ENCODE results near the gene FKBP7.
A peak's percentile ranks its signal among the peaks of the same experiment; 100 is the strongest.
"Not testable (repeated sequence)": the region's sequence is repeated elsewhere in the genome, so short reads cannot be mapped to it uniquely, and the experiment has no call there.

The FKBP7 gene

GRCh38 chr2:178448968-178449661, 29.3 kb downstream of the FKBP7 start:
- no peak for DNase-seq

GRCh38 chr2:178441426-178441825, 37.0 kb downstream of the FKBP7 start:
- no peak for DNase-seq

DNA sequence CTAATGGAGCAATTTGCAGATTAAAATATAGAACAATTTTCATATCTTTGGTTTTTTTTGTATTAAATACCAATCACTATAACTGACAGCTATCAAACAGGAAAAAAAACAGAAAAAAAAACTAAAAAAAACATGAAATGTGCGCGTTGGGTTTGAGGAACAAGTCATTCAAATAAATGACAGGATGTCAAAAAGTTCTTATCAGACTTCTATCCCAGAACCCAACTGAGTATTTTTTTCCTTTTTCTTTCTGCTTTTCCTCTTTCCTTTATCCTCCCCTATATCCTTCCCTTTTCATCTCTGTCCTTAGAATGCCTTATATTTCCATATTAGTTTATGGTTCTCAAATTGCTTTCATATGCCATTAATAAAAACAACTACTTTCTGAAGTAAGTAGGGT, 41.7 kb downstream of the FKBP7 start:
- no peak for DNase-seq

GRCh38 chr2:178429336-178429735, 49.1 kb downstream of the FKBP7 start:
- no peak for DNase-seq

GRCh38 chr2:178428396-178428806, 50.0 kb downstream of the FKBP7 start:
- no peak for DNase-seq

DNA sequence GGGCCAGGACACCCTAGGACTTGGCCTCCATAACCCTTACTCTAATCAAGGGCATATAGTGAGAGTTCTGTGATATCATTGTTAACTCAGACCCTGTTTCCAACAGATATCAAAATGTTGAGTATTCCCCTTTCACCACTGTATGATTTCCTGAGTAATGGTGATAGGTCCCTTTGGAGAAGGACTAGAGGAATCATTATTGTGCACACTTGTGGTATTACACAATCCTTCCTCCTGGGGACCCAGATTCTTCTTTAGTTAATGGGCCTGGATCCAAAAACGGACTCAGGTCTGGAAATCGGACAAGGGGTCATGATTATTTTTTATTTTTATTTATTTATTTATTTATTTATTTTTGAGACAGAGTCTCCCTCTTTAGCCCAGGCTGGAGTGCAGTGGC, 50.9 kb downstream of the FKBP7 start:
- no peak for DNase-seq

DNA sequence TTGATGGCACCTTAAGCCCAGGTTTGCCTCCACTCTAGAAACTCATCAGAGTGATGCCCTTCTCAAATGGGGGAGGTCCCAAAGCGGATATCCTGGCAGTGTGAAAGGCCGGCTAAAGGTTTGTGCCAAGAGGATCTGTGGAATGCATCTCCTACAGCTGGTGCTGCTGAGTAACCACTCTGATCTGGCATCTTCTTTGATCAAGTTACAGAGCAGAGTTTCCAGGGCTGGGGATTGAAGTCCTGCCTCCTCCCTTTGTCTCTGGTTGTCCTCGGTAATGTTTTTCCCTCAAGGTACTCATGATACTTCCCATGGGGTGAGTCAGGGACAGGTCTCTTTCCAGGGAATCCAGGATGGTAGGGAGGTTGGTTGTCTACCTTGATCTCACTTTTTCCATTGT, 52.0 kb downstream of the FKBP7 start:
- DNase-seq: no peak

GRCh38 chr2:178425255-178425827, 53.1 kb downstream of the FKBP7 start:
- no peak for DNase-seq

DNA sequence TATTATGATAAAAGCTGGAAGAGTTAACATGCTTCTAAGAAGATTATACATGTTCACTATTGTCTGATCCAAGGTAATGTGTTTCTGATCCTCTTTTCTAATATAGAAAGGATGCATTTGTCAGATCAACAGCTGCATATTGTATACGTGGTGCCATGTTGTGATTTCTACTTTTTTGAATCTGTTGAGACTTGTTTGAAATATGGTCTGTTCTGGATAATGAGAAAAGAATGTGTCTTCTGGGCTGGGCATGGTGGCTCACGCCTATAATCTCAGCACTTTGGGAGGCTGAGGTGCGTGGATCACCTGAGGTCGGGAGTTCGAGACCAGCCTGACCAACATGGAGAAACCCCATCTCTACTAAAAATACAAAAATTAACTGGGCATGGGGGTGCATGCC, 54.7 kb downstream of the FKBP7 start:
- not testable (repeated sequence) for DNase-seq

DNA sequence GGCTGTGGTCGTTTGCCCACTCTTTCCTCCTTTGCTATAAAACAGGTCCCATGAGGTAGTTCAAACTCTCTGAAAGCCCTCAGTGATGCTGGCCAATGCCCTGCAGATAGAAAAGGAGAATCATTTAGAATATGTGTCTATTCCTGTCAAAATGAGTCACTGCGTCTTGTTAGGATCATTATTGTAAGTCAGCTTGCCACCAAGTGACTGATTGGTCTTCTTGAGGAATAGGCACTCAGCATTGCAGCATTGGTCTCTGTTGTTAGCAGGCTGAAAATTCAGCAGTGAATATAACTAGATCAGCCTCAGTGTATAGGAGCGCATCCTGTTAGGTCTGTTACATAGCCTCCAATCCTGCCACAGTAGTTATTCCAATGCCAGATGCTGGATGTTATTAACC, 56.3 kb downstream of the FKBP7 start:
- no peak for DNase-seq

DNA sequence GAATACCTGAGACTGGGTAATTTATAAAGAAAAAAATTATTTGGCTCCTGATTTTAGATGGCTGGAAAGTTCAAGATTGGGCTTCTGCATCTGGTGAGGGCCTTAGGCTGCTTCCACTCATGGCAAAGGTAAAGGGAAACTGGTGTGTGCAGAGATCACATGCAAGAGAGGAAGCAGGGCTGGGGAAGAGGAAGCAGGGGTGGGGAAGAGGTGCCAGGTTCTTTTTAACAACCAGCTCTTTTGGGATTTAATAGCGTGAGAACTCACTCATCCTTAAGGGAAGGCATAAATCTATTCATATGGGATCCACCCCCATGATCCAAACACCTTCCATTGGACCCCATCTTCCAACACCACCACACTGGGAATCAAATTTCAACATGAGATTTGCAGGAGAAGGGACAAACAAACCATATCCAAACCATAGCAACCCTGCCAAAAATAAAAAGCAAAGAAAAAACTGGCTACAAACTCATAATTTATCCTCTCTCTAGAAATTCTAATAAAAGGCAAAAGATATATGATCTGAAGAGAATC, 57.9 kb downstream of the FKBP7 start:
- DNase-seq: no peak

GRCh38 chr2:178419123-178419522, 59.3 kb downstream of the FKBP7 start:
- DNase-seq: no peak

- no peak for DNase-seq
Measured at GRCh38 chr2:178418426-178418825, 60.0 kb downstream of the FKBP7 start.

DNA sequence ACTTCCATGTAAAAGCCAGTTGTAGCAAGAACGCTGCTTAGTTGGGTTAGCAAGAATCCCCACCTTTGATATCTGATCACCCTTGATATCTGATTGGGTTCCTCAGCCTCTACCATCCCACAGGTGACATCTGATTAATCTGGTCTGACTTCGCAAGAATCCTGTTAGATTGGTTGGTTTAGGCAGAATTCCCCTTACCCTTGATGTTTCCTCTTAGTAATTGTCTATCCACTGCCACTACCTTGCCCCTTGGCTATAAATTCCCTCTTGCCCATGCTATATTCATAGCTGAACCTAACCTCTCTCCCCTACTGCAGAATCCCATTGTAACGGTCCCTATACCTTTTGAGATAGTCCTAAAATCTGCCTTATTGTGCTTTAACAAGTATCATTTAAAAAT, 60.5 kb downstream of the FKBP7 start:
- no peak for DNase-seq

DNA sequence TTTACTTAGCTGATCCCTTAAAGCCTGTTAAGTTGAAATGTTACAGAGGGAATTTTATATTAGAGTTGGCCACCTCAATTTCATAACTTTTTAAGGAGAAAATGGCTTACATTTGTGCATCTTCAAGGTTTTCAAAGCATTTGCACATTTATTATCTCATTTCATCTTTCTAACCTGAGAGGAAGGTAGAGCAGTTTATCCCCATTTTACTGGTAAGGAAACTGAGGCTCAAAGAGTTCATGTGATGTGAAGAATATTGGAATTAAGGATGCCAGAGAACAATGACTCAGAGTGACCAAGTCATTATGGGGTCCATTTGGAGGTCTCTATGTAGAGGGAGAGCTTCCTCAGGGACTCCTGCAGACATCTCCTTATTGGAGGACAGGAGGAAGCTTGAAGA, 62.4 kb downstream of the FKBP7 start:
- DNase-seq: no peak

GRCh38 chr2:178414266-178415247, 63.8 kb downstream of the FKBP7 start:
- peak; percentile 72 for DNase-seq
